ENCODE measurements around the gene GALNTL6.

Gene GALNTL6

DNA sequence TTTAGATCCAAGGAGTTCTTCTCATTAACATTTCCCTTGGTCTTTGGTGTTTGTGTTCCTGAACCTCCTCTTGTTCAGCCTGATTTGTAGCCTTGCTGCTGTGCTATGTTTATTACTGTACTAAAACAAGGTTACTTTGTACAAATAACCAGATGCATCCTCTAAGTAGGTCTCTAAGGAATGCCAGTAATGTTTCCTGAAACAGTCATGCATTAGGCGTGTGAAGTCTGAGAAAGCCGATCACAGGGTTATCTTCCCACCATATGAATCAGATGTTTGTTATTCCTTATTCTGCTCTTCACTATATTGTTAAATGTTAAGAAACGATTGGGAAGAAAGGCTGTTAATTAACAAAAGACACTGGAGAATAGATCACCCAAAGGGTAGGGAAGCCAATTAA lies 66.9 kb downstream of the GALNTL6 start:
- DNase-seq (ENCODE audit: low spot score) = peak; percentile 0

DNA sequence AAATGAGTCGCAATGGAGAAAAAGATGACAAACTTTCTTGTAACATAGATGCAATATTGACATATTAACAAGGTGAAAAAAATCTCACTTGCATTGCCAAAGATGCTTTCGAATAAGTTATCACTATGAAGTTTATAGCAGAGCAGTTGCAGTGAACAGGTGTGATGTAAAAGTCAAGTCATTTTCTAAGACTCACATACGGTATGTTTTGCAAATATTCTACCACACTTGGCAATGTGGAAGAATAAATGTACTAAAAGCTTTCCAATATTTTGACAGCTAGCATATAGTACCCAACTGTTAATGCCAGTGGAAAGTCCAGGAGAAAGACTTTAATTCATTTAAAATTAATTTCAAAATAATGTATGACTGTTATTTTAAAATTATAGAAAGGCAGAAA lies 76.5 kb downstream of the GALNTL6 start:
- DNase-seq (ENCODE audit: low spot score) = no peak

DNA sequence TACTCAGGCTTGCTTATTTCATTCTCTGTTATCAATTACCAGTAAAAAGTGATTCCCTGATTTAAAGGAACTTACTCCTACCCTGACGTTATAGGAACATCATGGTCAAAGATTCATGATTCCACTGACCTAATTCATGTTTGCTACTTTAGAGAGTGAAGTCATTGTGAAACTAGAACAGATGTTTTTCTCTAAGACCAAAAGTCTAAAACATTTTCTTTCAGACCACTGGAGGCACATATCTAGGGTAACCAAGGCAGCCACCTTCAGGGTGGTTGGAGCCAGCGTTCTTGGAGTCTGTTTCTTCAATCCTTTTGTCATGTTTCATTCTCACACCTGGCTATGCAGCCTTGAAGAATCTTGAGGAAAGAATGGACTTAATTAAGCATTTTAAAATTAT lies 77.8 kb downstream of the GALNTL6 start:
- DNase-seq (ENCODE audit: low spot score) = no peak

DNA sequence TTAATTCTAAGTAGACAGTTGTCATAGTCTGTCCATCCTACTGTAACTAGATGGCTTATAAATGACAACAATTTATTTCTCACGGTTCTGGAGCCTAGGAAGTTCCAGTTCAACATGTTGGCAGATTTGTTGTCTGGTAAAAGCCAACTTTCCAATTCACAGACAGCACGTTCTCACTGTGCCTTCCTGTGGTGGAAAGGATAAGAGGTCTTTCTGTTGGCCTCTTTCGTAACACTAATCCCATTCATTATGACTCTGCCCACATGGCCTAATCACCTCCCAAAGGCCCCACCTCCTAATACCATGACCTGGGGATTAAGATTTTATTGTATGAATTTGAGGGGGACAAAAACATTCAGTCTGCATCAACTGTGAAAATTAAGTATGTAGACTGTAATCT lies 83.2 kb downstream of the GALNTL6 start:
- no peak for DNase-seq (ENCODE audit: low spot score)

DNA sequence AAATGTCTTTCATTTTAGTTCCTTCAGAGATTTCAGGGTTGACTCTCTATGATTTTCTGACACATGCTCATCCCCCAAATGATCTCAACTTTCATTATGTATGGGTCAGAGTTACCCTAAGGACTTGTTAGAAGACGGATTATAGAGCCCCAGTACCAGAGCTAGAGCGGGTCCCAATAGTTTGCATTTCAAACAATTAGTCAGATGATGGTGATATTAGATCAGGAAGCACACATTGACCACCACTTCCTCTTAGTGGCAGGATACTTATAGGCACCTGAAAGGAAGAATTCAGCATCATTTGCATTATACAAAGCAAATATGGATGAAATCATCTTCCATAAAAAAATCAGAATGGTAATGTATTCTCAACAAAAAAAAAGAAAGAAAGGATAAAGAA lies 106.1 kb downstream of the GALNTL6 start:
- no peak for DNase-seq (ENCODE audit: low spot score)

DNA sequence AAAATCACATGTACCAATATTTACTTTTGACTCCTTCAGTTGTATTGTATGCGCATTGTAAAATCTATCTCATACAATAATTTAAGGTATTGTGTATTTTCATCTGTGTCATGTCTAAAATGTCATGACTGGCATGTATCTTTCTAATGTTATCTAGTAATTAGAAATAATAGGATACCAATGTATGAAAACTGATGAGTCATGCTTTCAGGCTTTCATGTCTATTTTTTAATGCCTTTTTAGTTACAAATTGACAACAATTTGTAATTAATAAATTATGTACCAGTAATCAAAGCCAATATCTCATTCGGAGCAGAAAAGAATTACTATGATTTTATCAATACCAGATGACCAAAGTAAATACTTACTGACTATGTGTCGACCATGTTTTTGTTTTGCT lies 107.7 kb downstream of the GALNTL6 start:
- DNase-seq (ENCODE audit: low spot score) = no peak

DNA sequence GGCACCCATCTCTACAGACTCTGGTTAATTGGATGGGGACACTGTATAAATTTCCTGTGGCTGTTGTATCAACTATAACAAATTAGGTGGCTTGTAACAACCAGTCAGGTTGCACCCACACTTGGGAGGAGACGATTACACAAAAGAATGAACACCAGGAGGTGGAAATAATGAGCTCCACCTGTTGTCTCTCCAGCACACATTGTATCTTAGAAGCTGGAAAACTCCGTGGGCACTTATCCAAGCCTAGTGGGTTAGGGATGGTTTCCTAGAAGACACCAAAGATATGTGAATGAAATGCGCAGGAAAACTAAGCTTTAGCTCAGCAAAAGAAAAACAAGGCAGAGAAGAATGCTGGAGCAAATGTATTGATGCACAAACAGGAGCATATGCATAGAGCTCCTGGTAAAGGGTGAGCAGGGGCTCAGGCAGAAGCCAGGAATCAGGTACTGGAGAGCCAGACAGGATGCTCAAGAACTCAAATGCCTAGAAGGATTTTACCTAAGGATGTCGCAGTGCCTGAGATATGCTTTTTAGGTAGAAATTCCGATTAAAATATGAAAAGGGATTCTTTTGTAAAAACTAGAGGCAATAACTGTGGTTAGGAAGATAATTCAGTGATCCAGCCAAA lies 111.7 kb downstream of the GALNTL6 start:
- DNase-seq (ENCODE audit: low spot score) = no peak

DNA sequence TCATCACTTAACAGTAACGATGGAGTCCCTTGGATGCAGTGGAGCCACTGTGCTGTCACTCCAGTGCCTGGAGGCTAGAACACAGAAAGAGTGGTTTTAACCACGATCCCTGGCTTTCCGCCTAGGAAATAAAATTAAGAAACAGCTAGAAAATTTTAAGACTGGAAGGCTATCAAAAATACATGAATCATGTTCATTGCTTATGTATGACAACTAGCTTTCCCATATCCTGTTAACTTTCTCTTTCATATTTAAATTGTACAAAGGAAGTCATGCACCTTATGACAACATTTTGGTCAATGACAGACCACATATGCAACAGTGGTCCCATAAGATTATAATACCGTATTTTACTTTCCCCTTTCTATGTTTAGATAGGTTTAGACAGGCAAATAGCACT lies 115.1 kb downstream of the GALNTL6 start:
- DNase-seq (ENCODE audit: low spot score) = no peak

DNA sequence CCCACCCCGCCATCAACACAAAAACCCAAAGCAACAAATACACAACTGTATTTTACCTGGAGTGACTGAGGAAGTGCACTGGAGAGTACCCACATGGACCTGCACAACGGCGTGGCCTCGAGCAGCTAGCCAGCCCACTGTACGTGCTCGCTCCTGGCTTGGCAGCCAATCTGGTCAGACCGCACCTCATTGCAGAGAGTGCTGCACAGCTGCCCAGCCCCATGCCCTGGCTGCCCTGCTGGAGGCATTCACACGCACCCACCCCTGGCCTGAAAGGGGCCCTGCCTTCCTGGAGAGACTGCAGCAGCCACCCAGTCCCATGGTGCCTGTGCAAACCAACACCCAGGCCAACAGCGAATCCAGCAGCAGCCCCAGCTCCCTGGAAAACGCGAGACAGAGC lies 116.3 kb downstream of the GALNTL6 start:
- no peak for DNase-seq (ENCODE audit: low spot score)

DNA sequence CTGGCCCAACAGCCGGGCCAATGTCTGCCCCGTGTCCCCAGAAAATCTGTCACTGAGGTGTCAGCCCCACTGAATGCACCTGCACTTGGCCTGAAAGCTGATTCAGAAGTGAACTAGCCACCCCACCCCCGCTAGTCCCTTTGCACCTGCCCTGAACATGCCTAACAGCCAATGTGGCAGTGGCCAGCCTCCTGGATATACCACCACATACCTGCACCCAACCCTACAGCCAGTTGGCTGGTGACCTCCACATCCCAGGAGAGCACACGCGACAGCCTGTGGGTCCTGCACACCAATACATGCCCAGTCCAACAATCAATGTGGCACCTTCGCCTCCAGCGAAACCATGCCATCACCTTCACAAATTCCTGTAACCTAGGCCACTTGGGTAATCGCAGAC lies 116.7 kb downstream of the GALNTL6 start:
- no peak for DNase-seq (ENCODE audit: low spot score)

DNA sequence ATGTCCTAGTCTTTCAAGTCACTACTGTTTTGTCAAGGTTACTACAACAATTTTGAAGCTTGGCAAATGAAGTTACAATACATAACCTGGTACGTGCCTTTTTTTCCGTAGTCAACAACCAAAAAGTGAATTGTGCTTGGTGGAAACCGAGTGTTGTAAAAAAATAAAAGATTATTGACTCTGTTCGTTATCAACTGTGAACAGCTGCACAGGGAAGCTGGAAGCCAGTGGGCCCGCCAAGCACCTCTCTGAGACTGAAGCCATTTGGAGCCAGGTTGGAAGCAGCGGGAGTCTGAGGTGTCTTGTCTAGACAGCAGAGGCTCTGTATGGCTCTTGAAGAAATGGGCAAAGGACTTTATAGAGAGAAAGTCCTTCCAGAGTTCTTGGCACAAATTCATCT lies 119.0 kb downstream of the GALNTL6 start:
- DNase-seq (ENCODE audit: low spot score) = no peak

DNA sequence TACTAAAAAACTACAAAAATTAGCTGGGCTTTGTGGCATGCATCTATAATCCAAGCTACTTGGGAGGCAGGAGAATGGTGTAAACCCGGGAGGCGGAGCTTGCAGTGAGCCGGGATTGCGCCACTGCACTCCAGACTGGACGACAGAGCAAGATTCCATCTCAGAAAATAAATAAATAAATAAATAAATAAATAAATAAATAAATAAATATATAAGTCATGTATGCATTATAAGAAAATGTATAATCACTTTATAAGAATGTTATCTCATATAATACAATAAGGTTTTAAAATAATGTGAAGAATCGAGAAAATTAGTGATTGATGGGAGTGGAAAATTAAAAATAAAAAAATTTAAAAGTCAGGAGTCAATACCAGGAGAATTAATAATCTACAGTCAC lies 127.5 kb downstream of the GALNTL6 start:
- DNase-seq (ENCODE audit: low spot score) = no peak

DNA sequence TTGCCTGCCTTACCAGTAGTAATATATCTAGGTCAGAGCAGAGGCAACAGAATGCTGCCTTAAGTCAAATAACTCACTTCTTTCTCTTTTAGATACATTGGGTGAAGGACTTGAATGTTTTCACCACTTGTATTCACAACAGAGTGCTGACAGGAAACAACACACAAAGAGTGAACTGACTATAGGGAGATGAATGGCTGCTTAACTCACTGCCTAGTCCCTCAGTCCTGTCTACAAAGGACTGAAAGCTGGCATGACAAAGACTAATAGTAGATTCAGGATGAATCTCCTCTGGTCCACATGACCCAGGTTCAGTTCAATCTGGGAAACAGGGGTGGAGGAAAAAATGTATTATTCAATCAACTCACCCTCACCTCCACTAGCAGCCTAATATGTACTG lies 134.2 kb downstream of the GALNTL6 start:
- no peak for DNase-seq (ENCODE audit: low spot score)

DNA sequence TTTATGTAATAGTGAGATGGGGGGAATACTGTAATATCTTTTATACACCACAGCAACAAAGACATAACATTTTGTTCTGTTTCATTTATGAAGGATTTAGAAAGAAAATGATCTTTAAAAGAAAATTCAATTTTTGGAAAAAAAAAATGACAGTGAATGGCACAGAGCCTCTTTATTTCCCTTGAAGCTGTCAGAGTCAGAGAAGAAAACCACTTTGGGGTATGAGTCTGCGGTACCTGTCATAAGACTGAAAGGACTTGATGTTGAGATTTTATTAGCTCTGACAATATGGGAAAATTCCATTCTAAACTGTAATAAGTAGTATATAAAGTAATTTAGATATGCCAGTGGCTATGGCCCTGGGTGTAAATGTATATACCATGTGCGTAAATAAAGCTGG lies 134.8 kb downstream of the GALNTL6 start:
- DNase-seq (ENCODE audit: low spot score) = no peak

DNA sequence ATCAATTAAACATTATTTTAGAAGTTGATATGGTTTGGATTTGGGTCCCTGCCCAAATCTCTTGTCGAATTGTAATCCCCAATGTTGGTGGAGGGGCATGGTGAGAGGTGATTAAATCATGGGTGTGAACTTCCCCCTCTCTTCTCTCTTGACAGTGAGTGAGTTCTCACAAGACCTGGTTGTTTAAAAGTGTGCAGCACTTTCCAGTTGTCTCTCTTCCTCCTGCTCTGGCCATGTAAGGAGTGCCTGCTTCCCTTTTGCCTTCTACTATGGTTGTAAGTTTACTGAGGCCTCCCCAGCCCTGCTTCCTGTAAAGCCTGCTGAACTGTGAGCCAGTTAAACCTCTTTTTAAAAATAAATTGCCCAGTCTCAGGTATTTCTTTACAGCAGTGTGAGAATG lies 141.4 kb downstream of the GALNTL6 start:
- no peak for DNase-seq (ENCODE audit: low spot score)

DNA sequence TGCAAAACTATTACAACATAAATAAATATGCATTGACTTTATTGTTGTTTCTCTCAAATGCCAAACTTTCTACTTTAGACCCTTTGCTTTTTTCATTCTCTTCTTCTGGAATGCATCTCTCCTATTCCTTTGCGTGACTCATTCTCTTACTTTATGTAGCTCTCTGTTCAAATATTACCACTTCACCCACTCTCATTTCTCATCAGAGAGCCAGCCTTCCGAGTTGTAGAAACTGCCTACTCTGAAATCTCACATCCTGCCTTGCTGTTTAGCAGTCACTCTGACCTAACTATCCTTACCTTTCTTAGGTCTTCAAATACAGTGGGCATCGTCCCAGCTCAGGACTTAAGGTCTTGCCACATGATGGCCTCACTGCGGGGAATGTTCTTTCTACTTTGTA lies 143.5 kb downstream of the GALNTL6 start:
- no peak for DNase-seq (ENCODE audit: low spot score)

DNA sequence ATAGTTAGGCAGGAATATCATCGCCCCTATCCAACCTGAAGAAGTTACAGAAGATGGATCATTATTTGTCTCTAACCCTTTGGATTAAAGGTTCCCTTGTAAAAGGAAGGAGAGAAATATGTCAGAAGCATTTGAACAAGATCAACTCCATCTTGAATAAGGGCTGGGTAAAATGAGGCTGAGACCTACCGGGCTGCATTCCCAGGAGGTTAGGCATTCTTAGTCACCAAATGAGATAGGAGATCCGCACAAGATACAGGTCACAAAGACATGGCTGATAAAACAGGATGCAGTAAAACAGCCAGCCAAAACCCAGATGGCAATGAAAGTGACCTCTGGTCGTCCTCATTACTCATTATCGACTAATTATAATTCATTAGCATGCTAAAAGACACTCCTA lies 148.9 kb downstream of the GALNTL6 start:
- no peak for DNase-seq (ENCODE audit: low spot score)

DNA sequence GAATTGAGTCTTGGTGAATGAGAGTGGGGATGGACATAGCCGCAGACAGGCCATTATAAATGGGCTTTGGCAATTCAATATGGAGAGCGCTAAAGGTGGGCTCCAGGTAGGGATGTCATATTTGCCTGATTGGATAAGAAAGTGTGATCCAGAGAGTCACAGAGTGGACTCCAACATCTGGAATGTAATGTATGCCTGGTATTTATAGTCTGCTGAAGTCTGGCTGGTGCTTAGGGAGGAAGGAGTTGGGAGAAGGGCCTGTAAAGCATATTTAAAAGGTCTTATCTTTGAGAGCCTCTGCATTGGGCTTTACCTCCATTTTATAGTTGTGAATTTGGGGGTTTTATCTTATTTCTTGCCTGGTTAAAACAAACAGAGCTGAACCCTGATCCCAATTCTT lies 153.2 kb downstream of the GALNTL6 start:
- no peak for DNase-seq (ENCODE audit: low spot score)

DNA sequence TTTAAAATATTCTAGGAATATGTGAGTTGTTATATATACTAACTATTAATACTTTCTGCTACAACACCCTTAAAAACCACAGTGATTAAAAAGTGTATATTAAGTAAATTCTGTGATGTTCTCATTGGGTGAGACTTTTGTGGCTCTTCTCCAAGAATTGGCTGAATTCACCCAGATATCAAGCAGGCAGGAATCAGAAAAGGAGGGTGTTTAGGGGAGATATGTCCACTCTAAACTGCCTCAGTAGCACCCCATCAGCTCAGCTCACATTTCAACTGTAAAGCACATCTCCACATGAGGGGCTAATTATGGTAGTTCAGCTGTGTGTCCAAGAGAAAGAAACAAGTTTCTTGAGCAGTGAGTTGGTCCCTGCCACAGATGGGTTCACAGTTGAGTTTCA lies 165.0 kb downstream of the GALNTL6 start:
- no peak for DNase-seq (ENCODE audit: low spot score)

DNA sequence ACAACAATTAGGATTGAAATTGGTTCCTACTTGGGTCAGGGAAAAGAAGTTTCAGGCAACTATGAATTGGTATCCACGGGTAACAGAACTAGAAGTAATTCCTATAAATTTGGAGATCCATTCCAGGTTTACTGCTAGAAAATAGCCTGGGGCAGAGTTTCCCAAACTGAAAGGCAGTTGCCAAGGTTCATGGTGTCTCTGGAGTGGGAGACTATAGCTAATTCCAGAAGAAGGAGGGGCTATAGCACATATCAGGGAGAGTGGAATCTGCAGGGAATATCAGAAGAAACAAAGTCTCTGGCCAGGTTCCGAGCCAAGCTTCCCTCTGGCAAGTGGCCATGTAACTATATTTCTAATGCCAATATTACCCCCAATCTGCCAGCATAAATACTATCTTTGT lies 166.3 kb downstream of the GALNTL6 start:
- no peak for DNase-seq (ENCODE audit: low spot score)

DNA sequence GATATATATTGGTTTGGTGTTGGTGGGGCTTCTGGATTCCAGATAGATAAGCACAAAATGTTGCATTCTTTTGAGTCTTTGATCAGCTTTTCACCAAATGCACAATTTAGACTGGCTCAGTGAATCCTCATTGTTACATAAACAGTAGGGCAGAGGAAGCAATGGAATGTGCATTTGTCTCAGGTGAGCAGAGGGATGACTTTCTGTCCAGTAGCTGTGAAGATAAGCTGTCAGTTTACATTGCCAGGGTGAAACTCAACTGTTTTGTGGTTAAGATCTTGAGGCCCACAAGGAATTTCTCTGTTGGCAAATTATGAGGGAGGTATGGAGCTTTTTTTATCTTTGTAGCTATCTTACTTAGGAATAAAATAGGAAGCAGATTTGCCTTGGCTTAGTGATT lies 168.0 kb downstream of the GALNTL6 start:
- no peak for DNase-seq (ENCODE audit: low spot score)

DNA sequence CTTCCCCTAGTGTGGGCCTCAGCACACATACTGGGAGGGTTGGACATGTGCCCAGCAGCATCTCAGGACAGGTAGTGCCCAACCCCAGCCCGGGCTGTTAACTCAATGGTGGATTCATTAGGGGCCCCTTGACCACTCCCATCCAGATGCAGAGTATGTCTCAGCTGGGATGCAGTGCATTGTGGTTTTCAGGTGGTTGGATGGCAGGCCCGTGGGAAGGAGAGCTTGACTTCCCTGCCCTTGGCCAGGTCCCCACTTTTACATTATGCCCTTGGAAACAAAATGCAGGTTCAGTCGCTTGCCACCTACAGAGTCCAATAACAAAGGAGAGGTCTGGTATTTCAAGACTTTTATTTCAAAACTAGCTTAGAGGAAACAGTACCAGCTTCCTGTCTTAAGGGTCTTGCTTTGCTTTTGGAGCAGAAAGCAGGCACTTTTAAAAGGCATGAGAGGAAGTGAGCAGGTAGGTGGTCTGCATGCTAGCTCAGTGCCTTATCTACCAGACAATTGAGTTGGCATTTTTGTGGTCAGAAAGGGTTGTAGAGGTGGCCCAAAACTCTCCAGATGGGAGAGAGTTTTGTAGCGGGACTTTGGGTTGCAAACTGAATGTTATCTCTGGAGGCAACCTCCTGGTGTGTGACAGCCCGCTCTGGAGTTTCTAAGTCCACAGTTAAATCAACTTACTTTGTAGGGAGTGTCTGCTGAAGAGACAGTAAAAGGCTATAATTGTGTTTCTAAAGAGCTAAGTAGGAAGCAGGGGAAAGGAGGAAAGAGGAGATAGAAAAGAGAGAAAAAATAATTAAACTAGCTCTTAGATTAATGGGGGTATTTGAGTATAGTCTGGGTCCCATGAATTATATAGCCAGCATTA lies 171.0 kb downstream of the GALNTL6 start:
- DNase-seq (ENCODE audit: low spot score) = no peak

DNA sequence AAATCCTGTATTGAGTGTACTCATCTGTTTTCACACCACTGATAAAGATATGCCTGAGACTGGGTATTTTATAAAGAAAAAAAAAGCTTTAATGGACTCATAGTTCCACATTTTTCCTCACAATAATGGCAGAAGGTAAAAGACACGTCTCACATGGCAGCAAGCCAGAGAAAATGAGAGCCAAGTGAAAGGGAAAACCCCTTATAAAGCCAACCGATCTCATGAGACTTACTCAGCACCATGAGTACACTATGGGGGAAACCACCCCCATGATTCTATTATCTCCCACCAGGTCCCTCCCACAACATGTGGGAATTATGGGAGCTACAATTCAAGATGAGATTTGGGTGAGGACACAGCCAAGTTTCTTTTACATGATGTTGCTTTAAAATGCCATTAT lies 171.9 kb downstream of the GALNTL6 start:
- no peak for DNase-seq (ENCODE audit: low spot score)

DNA sequence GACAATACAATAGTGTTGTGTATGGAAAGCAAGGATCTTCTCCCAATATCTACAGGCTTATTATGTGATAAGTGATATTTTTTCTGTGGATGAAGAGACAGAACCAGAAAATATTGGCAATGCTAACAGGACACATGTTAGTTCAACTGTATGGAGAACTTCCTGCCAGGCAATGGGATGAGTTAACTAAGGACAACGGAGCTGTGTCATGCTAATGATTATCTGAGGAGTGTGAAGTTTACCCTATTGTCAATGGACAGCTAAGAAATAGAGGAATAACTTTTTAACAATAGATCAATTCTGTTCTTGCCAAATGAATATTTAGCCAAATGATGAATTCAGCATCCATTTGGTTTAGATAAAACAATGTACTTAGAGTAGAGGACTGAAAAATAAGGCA lies 180.0 kb downstream of the GALNTL6 start:
- no peak for DNase-seq (ENCODE audit: low spot score)

Measured in hepatic stellate cell (primary cell).